ENCODE measurements around the gene MIPOL1.

- TF ChIP-seq EP300 (IDR thresholded peaks at IDR 0.05) (no peak), CTCF (IDR thresholded peaks at IDR 0.05) (no peak), POLR2A (IDR thresholded peaks at IDR 0.05) (no peak), POLR2AphosphoS5 (IDR thresholded peaks at IDR 0.05) (no peak)
These were observed 200.1 kb downstream of the MIPOL1 start for GRCh38 chr14:37397941-37398215.
